GM12872 (cell line): ENCODE results near the gene TSPAN31.

Experiments
- TF ChIP-seq, protein P1 (sequence below): IDR thresholded peaks from 3 replicates; pipeline ENCODE4 v1.5.1; 2011; ENCODE audit warnings: low read depth, mild to moderate bottlenecking, low read length, moderate library complexity; ENCODE audit not compliant: insufficient read depth

TSPAN31 gene

DNA sequence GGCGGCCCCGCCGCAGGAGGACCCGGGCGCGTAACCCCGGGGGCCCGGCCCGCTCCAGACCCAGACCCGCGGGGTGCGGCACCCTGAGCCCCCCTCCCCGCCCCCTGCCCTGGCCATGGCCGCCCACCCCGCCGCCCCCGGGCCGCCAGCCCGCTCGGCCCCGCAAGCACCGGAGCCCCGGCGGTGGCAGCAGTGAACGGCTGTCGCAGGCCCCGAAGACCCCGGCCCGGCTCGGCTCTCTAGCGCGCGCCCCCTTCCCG, 10.3 kb downstream of the TSPAN31 start:
- TF ChIP-seq, protein P1, sequence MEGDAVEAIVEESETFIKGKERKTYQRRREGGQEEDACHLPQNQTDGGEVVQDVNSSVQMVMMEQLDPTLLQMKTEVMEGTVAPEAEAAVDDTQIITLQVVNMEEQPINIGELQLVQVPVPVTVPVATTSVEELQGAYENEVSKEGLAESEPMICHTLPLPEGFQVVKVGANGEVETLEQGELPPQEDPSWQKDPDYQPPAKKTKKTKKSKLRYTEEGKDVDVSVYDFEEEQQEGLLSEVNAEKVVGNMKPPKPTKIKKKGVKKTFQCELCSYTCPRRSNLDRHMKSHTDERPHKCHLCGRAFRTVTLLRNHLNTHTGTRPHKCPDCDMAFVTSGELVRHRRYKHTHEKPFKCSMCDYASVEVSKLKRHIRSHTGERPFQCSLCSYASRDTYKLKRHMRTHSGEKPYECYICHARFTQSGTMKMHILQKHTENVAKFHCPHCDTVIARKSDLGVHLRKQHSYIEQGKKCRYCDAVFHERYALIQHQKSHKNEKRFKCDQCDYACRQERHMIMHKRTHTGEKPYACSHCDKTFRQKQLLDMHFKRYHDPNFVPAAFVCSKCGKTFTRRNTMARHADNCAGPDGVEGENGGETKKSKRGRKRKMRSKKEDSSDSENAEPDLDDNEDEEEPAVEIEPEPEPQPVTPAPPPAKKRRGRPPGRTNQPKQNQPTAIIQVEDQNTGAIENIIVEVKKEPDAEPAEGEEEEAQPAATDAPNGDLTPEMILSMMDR: no peak

DNA sequence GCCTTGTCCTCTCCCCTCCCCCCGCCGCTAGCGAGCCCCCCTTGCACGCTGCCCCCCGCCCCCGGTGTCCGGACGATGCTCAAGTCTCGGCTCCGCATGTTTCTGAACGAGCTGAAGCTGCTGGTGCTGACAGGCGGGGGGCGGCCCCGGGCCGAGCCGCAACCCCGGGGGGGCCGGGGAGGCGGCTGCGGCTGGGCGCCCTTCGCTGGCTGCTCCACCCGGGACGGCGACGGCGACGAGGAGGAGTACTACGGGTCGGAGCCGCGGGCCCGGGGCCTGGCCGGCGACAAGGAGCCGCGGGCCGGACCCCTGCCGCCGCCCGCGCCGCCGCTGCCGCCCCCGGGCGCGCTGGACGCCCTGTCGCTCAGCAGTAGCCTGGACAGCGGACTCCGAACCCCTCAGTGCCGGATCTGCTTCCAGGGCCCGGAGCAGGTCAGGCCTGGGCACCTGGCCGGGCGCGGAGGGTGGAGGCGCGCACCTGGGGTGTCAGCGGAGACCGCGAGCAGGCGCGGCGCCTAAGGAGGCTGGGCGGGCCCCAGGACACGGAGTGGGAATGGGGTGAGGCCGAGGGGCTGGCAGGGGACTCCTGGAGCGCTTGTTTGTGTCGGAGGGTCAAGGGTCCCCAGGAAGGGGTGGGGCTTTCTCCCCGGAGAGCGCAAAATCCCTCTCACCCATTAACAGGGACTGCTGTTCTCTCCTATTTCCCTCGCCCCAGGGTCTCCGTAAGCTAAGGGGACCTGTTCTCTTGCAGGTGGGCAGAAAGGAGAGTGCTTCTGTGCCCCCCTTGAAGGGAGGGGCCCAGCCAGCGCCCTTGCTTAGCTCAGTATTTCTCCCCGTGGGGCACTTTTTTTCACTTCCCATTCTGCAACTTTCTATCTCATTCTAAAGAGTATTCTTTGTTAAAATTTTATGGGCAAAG, 10.9 kb downstream of the TSPAN31 start:
- TF ChIP-seq, protein P1: no peak

DNA sequence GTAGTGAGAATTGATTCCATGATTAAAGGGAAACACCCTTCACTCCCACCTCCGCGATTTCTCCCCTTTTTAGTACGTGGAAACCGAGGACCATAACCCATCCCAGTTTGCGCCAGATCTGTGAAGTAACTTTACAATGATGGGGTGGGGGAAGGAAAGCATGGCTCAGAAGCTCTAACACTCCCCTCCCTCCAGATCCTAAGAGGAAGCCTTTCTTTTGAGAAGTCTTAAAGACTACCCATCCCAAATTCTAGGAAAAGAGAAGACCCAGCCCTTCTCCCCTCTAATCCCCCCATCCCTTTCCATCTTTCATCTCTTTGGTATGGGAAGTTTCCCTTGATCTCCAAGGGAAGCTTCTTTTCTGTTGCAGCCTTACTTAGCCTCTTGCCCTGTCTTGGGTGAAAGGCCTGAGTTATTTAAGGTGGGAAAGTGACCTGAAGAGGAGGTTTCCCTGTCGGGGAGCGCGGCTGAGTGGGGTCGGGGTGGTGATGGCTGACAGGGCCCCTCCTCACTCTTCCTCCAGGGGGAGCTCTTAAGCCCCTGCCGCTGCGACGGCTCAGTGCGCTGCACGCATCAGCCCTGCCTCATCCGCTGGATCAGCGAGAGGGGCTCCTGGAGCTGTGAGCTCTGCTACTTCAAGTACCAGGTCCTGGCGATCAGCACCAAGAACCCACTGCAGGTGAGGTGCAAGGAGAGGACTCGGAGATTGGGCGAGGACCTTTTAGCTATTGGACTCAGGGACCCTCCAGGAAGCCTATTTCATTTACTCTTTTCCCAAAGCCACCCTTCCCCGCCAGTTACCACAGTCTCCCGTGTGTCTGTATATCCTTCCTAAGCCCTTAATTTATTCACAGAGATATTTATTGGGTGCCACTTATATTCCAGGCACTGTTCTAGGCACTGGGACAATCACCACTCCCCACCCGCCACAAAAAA, 11.8 kb downstream of the TSPAN31 start:
- TF ChIP-seq, protein P1: peak; percentile 94

DNA sequence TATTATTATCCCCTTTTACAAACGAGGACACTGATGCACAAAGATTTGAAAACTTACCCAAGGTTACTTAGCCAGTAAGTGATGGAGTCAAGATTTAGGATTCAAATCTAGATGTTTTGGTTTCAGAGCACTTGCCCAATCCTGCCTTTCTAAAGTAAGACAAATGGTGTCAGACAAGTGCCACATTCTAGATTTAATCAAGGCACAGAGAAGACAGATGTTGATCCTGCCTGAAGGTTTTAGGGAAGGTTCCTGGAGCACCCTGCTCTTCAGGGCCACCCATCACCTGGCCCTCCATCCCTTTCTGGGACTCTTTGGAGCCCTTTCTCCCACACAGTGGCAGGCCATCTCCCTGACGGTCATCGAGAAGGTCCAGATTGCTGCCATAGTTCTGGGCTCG, 12.9 kb downstream of the TSPAN31 start:
- TF ChIP-seq, protein P1: no peak

DNA sequence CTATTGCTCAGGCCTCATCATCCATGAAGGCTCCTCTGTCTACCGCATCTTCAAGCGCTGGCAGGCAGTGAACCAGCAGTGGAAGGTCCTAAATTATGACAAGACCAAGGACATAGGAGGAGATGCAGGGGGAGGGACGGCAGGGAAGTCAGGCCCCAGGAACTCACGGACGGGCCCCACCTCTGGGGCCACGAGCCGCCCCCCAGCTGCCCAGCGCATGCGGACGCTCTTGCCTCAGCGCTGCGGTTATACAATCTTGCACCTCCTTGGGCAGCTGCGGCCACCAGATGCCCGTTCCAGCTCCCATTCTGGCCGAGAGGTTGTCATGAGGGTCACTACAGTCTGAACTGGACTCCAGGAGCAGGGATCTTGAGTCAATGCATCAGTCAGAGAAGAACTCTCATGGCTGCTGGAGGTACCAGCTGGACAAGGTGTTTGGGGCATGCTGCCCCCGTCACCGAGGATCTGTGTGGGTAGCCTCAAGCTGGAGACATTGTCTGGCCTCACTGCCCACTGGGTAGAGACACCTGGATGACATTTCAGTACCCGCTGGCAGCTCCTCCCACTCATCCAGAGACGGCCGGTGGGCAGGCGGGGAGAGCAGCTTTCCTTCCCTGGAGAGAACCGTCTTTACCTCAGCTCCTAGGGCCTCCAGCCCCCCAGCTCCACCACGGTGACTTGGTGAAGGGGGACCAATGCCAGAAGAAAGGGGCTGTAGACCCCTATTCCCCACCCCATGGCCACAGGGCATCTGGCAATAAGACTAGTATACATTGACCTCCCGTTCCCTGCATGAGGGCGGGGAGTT, 13.9 kb downstream of the TSPAN31 start:
- TF ChIP-seq, protein P1: no peak

DNA sequence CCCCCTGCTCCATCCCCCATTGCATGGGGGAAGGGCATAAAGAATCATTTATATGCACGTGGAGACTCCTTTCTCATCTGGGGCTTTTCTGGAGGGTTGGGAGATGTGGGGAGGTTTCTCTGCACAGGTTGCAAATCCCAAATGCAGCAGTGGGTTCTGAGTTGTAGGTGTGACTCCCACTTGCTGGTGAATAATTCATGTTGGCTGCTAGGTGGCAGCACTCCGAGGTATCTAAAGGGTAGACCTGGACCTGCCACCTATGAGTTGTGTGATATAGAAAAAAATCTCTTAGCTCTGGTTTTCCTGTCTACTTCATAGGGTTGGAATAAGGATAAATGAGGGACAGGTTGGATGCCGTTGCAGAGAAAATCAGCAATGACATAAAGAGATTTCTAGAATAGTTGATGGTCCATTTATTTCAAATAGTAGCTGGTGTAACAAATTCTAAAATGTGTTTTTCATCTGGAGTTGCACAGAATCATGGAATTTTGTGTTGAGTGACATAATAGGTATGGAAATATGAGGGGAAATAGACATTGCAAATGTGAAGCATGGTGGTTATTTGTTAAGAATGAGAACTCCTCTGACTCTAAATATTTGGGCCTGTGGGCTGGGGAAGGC, 14.6 kb downstream of the TSPAN31 start:
- TF ChIP-seq, protein P1: peak; percentile 66
